Spleen (tissue), 11 donors: ENCODE results near the gene SELENOS. TPM values are rescaled to one million over a fixed set of nuclear protein-coding genes. Genes with fewer than 3 reads are reported as not detected.

Source experiments
- DNase-seq: peaks from one replicate; pipeline ENCODE4 v3.0.0-alpha.2; 2020
- H3K27ac ChIP-seq, 8 donors: fragments of 200-600 bp; sonication (generic) in 7 of 8; 1 replicate in 4 of 8; 2 replicates in 4 of 8; pipeline versions ENCODE4 v1.5.0 to v1.8.0; 2016 to 2021; ENCODE audit warnings: inconsistent platforms in 4 of 8, mild to moderate bottlenecking in 4 of 8, moderate library complexity in 1 of 8
- H3K27me3 ChIP-seq, 7 donors: fragments of 200-600 bp; sonication (generic) in 6 of 7; replicated peaks in 1 of 7; 1 replicate in 4 of 7; 2 replicates in 3 of 7; pipeline versions ENCODE4 v1.5.0 to v1.8.0; 2016 to 2021; ENCODE audit warnings: inconsistent platforms in 3 of 7, mild to moderate bottlenecking in 1 of 7
- H3K36me3 ChIP-seq, 6 donors: fragments of 200-600 bp; sonication (generic) in 5 of 6; 1 replicate in 4 of 6; 2 replicates in 2 of 6; pipeline versions ENCODE4 v1.5.0 to v1.8.0; 2016 to 2021; ENCODE audit warnings: inconsistent platforms in 2 of 6
- H3K4me1 ChIP-seq, 6 donors: fragments of 200-600 bp; sonication (generic) in 5 of 6; 1 replicate in 3 of 6; 2 replicates in 3 of 6; pipeline versions ENCODE4 v1.5.0 to v1.8.0; 2016 to 2021; ENCODE audit warnings: inconsistent platforms in 3 of 6
- H3K4me3 ChIP-seq, 8 donors: fragments of 200-600 bp; sonication (generic) in 7 of 8; 1 replicate in 4 of 8; 2 replicates in 4 of 8; pipeline versions ENCODE4 v1.5.0 to v1.8.0; 2016 to 2021; ENCODE audit warnings: inconsistent platforms in 4 of 8, mild to moderate bottlenecking in 4 of 8, moderate library complexity in 2 of 8
- H3K9me3 ChIP-seq, 8 donors: fragments of 200-600 bp; sonication (generic) in 7 of 8; 1 replicate in 4 of 8; 2 replicates in 4 of 8; pipeline versions ENCODE4 v1.5.0 to v1.8.0; 2016 to 2021; ENCODE audit warnings: inconsistent platforms in 4 of 8
- CTCF ChIP-seq, 11 experiments: fragments of 200-600 bp in 7 of 11; fragments of 450-650 bp in 4 of 11; sonication (generic) in 4 of 11; IDR thresholded peaks in 8 of 11; conservative IDR thresholded peaks in 3 of 11; 1 replicate in 7 of 11; 2 replicates in 4 of 11; pipeline versions ENCODE4 v1.4.0 to v1.8.0; 2016 to 2021; ENCODE audit warnings: antibody characterized with exemption in 11 of 11, inconsistent platforms in 4 of 11, mild to moderate bottlenecking in 1 of 11
- POLR2A ChIP-seq, 3 donors: fragments of 450-650 bp; IDR thresholded peaks; one replicate each; pipeline ENCODE4 v1.5.1; 2017; ENCODE audit warnings: antibody characterized with exemption in 3 of 3, mild to moderate bottlenecking in 1 of 3
- POLR2AphosphoS5 ChIP-seq, 3 donors: sonication (generic); formaldehyde crosslinking; IDR thresholded peaks; one replicate each; pipeline ENCODE4 v1.5.1; 2017; ENCODE audit warnings: antibody characterized with exemption in 3 of 3
- whole genome bisulfite sequencing, 5 donors: extraction: QIAGEN DNeasy Blood & Tissue Kit in 3 of 5; methylation state at CpG; one replicate each; pipeline versions ENCODE4 v1.1.5 to v1.1.7; 2013 to 2018; 5-methylcytosine and 5-hydroxymethylcytosine counted together
- intact Hi-C: fragments of 100-400 bp; cut with DNase I; formaldehyde crosslinking; loops from one replicate; pipeline ENCODE4 v1.15.0; 2023; ENCODE audit warnings: low total_unique reads
- polyA plus RNA-seq, 3 donors: library from polyadenylated mRNA; stranded (reverse); fragments of 200-250 nt; gene quantifications; one replicate each; pipeline ENCODE4 v1.2.1, GENCODE V29; 2013
- total RNA-seq, 7 donors: library from RNA; depleted of rRNA in 3 of 7; stranded (reverse); fragments of >200 nt in 3 of 7; fragmentation: NEBNext Ultra II Directional in 4 of 7; extraction: Animal tissue kit (Norgen Biotek cat#: 25700) in 4 of 7; gene quantifications; one replicate each; pipeline versions ENCODE4 v1.1.0 to v1.2.1, GENCODE V29; 2016 to 2021
- donor health status: healthy with polysubstance abuse.
- donor health status: DM: no; HTN: no; CAD: no; lungs with moderate emphysema.
- donor health status: DM: no; HTN: no; CAD: no.
- donor health status: Bipolar disorder and iron deficiency.
- donor health status: healthy.
- donor health status: DM: no; HTN: no; CAD: no.
- donor health status: DM: yes; HTN: yes; CAD: no.

The SELENOS gene
- total and polyA plus RNA-seq, 10 donors = 25.7 to 109 (median 57.3) TPM

GRCh38 chr15:101317336-101317872 lies 40.1 kb upstream of the SELENOS start:
- 82 to 91% (median 87%) methylated on average over 6 of the region's 6 CpGs for WGBS, 5 donors
- H3K4me3 ChIP-seq = no peak overlapping the region
- peaks cover 0 to 98% (median 21%) of the 10 kb centered on the region in 6 donors for H3K36me3 ChIP-seq
- TF ChIP-seq CTCF (IDR thresholded peaks at IDR 0.05 in 8 of 11, conservative IDR thresholded peaks at IDR 0.05 in 3 of 11) (no peak), POLR2AphosphoS5 (IDR thresholded peaks at IDR 0.05) (no peak), POLR2A (IDR thresholded peaks at IDR 0.05) (no peak)
- no peak for DNase-seq
- no peaks in the 10 kb centered on the region for H3K9me3 ChIP-seq
- peaks cover 0 to 18% (median 11%) of the 10 kb centered on the region in 6 donors for H3K4me1 ChIP-seq
- H3K27me3 ChIP-seq = peaks cover 0 to 39% (median 0%) of the 10 kb centered on the region in 7 donors
- no peak overlapping the region for H3K27ac ChIP-seq
- intact Hi-C loops = no loop called here

- Histone ChIP-seq H3K4me3 (no peak overlapping the region), H3K9me3 (no peaks in the 10 kb centered on the region), H3K4me1 (peaks cover 0 to 18% (median 11%) of the 10 kb centered on the region in 6 donors), H3K27ac (no peak overlapping the region), H3K36me3 (peaks cover 0 to 93% (median 21%) of the 10 kb centered on the region in 6 donors), H3K27me3 (peaks cover 0 to 37% (median 0%) of the 10 kb centered on the region in 7 donors)
- TF ChIP-seq POLR2AphosphoS5 (IDR thresholded peaks at IDR 0.05) (peak in 1 of 3 donors; percentile 47), POLR2A (IDR thresholded peaks at IDR 0.05) (no peak), CTCF (IDR thresholded peaks at IDR 0.05 in 8 of 11, conservative IDR thresholded peaks at IDR 0.05 in 3 of 11) (no peak)
- DNase-seq = peak; percentile 31
- 59 to 78% (median 73%) methylated on average over 5 of the region's 5 CpGs for WGBS, 5 donors
- intact Hi-C loops = no loop called here
These were observed 39.2 kb upstream of the SELENOS start for GRCh38 chr15:101316529-101316928.

- Histone ChIP-seq H3K27me3 (peaks cover 0 to 29% (median 0%) of the 10 kb centered on the region in 7 donors), H3K27ac (no peak overlapping the region), H3K4me3 (no peak overlapping the region), H3K4me1 (peaks cover 0 to 11% (median 7%) of the 10 kb centered on the region in 6 donors), H3K9me3 (no peaks in the 10 kb centered on the region), H3K36me3 (peaks cover 0 to 92% (median 15%) of the 10 kb centered on the region in 6 donors)
- WGBS, 5 donors = 86 to 90% (median 89%) methylated on average over 7 to 10 of the region's 10 CpGs
- TF ChIP-seq POLR2A (IDR thresholded peaks at IDR 0.05) = no peak
- no peak for TF ChIP-seq CTCF (IDR thresholded peaks at IDR 0.05 in 8 of 11, conservative IDR thresholded peaks at IDR 0.05 in 3 of 11)
- TF ChIP-seq POLR2AphosphoS5 (IDR thresholded peaks at IDR 0.05) = no peak
- intact Hi-C loops = no loop called here
- peak; percentile 70 for DNase-seq
These were observed 38.5 kb upstream of the SELENOS start for GRCh38 chr15:101315736-101316135.

GRCh38 chr15:101314336-101315125 lies 37.2 kb upstream of the SELENOS start:
- H3K27me3 ChIP-seq = peaks cover 0 to 18% (median 0%) of the 10 kb centered on the region in 7 donors
- no peaks in the 10 kb centered on the region for H3K4me1 ChIP-seq
- H3K4me3 ChIP-seq = no peak overlapping the region
- WGBS, 5 donors = 75 to 90% (median 86%) methylated on average over 19 of the region's 19 CpGs
- H3K27ac ChIP-seq = no peak overlapping the region
- H3K9me3 ChIP-seq = no peaks in the 10 kb centered on the region
- intact Hi-C loops = no loop called here
- TF ChIP-seq POLR2AphosphoS5 (IDR thresholded peaks at IDR 0.05) (peak in 2 of 3 donors; percentile 11 to 13), CTCF (IDR thresholded peaks at IDR 0.05 in 8 of 11, conservative IDR thresholded peaks at IDR 0.05 in 3 of 11) (no peak)
- DNase-seq = peak; percentile 70
- H3K36me3 ChIP-seq = peaks cover 0 to 92% (median 14%) of the 10 kb centered on the region in 6 donors
